GM23338 (cell line): Measurements from ENCODE around the gene TPCN2. TPM values are rescaled to one million over a fixed set of nuclear protein-coding genes. Genes with fewer than 3 reads are reported as not detected.

Experiments
- ATAC-seq: fragments of 200-7000 bp; cut with Tn5 transposase; 3 replicates; pipeline ENCODE4 v1.9.1; 2020
- DNase-seq: peaks from one replicate; pipeline ENCODE4 v3.0.0-alpha.2; 2015; ENCODE audit warnings: low spot score
- H2AFZ ChIP-seq: fragments of 200-600 bp; sonication (generic); 2 replicates; pipeline ENCODE4 v1.8.0; 2016; ENCODE audit warnings: antibody characterized with exemption, mild to moderate bottlenecking, moderate library complexity
- H3F3A ChIP-seq: fragments of 200-600 bp; sonication (generic); replicated peaks from 2 replicates; pipeline ENCODE4 v1.8.0; 2017; ENCODE audit warnings: antibody characterized with exemption, mixed run types, low read depth
- H3K27ac ChIP-seq: fragments of 200-600 bp; sonication (generic); 2 replicates; pipeline ENCODE4 v1.6.1; 2016; ENCODE audit warnings: low read depth
- H3K27me3 ChIP-seq: fragments of 200-600 bp; sonication (generic); 2 replicates; pipeline ENCODE4 v1.8.0; 2016; ENCODE audit warnings: mild to moderate bottlenecking, mixed run types, moderate library complexity; ENCODE audit not compliant: insufficient read depth
- H3K36me3 ChIP-seq: fragments of 200-600 bp; sonication (generic); 2 replicates; pipeline ENCODE4 v1.8.0; 2016; ENCODE audit warnings: mild to moderate bottlenecking; ENCODE audit not compliant: insufficient read depth
- H3K4me1 ChIP-seq: fragments of 200-600 bp; sonication (generic); 2 replicates; pipeline ENCODE4 v1.8.0; 2016; ENCODE audit warnings: mild to moderate bottlenecking, moderate library complexity; ENCODE audit not compliant: insufficient read depth
- H3K4me2 ChIP-seq: fragments of 200-600 bp; sonication (generic); 2 replicates; pipeline ENCODE4 v1.7.1; 2017; ENCODE audit warnings: mixed run types
- H3K4me3 ChIP-seq: fragments of 200-600 bp; sonication (generic); 2 replicates; pipeline ENCODE4 v1.6.1; 2016; ENCODE audit warnings: mixed run types
- H3K79me2 ChIP-seq: fragments of 200-600 bp; sonication (generic); replicated peaks from 2 replicates; pipeline ENCODE4 v1.8.0; 2017; ENCODE audit warnings: mild to moderate bottlenecking; ENCODE audit not compliant: insufficient read depth
- H3K9me2 ChIP-seq: fragments of 200-600 bp; sonication (generic); 2 replicates; pipeline ENCODE4 v1.8.0; 2017; ENCODE audit not compliant: insufficient read depth
- H4K20me1 ChIP-seq: fragments of 200-600 bp; sonication (generic); replicated peaks from 2 replicates; pipeline ENCODE4 v1.8.0; 2017; ENCODE audit warnings: mild to moderate bottlenecking; ENCODE audit not compliant: insufficient read depth
- H3K27ac Mint-ChIP-seq: 2 replicates; pipeline ENCODE4 v1.8.0; 2020; ENCODE audit warnings: inconsistent platforms, mild to moderate bottlenecking, moderate library complexity, mixed read lengths
- H3K27me3 Mint-ChIP-seq: 3 replicates; pipeline ENCODE4 v1.8.0; 2022; ENCODE audit warnings: low read depth, mild to moderate bottlenecking, moderate library complexity, mixed read lengths, inconsistent platforms; ENCODE audit not compliant: insufficient read depth, poor library complexity
- H3K36me3 Mint-ChIP-seq: 3 replicates; pipeline ENCODE4 v1.8.0; 2021; ENCODE audit warnings: low read depth, mild to moderate bottlenecking, inconsistent platforms, moderate library complexity, mixed read lengths
- H3K4me1 Mint-ChIP-seq: 3 replicates; pipeline ENCODE4 v1.8.0; 2020; ENCODE audit warnings: mild to moderate bottlenecking, inconsistent platforms, mixed read lengths
- H3K4me3 Mint-ChIP-seq: 3 replicates; pipeline ENCODE4 v1.8.0; 2021; ENCODE audit warnings: moderate library complexity, mild to moderate bottlenecking, inconsistent platforms, mixed read lengths
- H3K9me3 Mint-ChIP-seq: 3 replicates; pipeline ENCODE4 v1.8.0; 2020; ENCODE audit warnings: moderate library complexity, mild to moderate bottlenecking, inconsistent platforms, mixed read lengths
- CREB1 ChIP-seq: fragments of 250-450 bp; sonication (Bioruptor Pico); IDR thresholded peaks from 2 replicates; pipeline ENCODE4 v1.5.0; 2020; ENCODE audit warnings: low read depth, mild to moderate bottlenecking, moderate library complexity
- EZH2 ChIP-seq: fragments of 200-600 bp; sonication (generic); IDR thresholded peaks from one replicate; pipeline ENCODE4 v1.8.0; 2017; ENCODE audit warnings: antibody characterized with exemption, mild to moderate bottlenecking, low read depth; ENCODE audit not compliant: unreplicated experiment
- EZH2phosphoT487 ChIP-seq: fragments of 200-600 bp; sonication (generic); IDR thresholded peaks from one replicate; pipeline ENCODE4 v1.8.1; 2018; ENCODE audit warnings: antibody characterized with exemption; ENCODE audit not compliant: unreplicated experiment
- JUNB ChIP-seq: IDR thresholded peaks from one replicate; pipeline ENCODE4 v1.6.1; 2016; ENCODE audit warnings: antibody characterized with exemption; ENCODE audit not compliant: unreplicated experiment
- NANOG ChIP-seq: IDR thresholded peaks from 2 replicates; pipeline ENCODE4 v1.6.1; 2016; ENCODE audit warnings: antibody characterized with exemption, borderline replicate concordance
- POLR2AphosphoS5 ChIP-seq: IDR thresholded peaks from 2 replicates; pipeline ENCODE4 v1.6.1; 2016; ENCODE audit warnings: antibody characterized with exemption, low read depth
- STAT1 ChIP-seq: IDR thresholded peaks from one replicate; pipeline ENCODE4 v1.6.1; 2016; ENCODE audit warnings: antibody characterized with exemption; ENCODE audit not compliant: unreplicated experiment
- ZNF331 ChIP-seq: fragments of 250-450 bp; sonication (Bioruptor Pico); IDR thresholded peaks from 2 replicates; pipeline ENCODE4 v1.5.0; 2020; ENCODE audit warnings: low read depth, mild to moderate bottlenecking, moderate library complexity
- polyA plus RNA-seq: library from polyadenylated mRNA; unstranded; fragments of >200 nt; fragmentation: Nextera tagmentation; extraction: Ambion mirVana; gene quantifications from 2 replicates; pipeline ENCODE4 v1.2.1, GENCODE V29; 2016
- total RNA-seq: library from RNA; depleted of rRNA; stranded (reverse); fragments of >200 nt; shearing (Covaris generic); gene quantifications from 2 replicates; pipeline ENCODE4 v1.2.3, GENCODE V29; 2014
- TF ChIP-seq, protein P1 (sequence below), 2 experiments: fragments of 200-600 bp in 1 of 2; sonication (generic) in 1 of 2; conservative IDR thresholded peaks; 2 replicates each; pipeline versions ENCODE4 v1.5.1 to v1.6.1; 2016 to 2017; ENCODE audit warnings: antibody characterized with exemption in 2 of 2, low read depth in 2 of 2, mild to moderate bottlenecking in 2 of 2, moderate library complexity in 1 of 2
- TF ChIP-seq, protein P2 (sequence below): IDR thresholded peaks from one replicate; pipeline ENCODE4 v1.6.1; 2018; ENCODE audit warnings: antibody characterized with exemption; ENCODE audit not compliant: unreplicated experiment

The TPCN2 gene
- total and polyA plus RNA-seq, 2 experiments from 2014 or later, result 5.8 to 14.7 TPM

DNA sequence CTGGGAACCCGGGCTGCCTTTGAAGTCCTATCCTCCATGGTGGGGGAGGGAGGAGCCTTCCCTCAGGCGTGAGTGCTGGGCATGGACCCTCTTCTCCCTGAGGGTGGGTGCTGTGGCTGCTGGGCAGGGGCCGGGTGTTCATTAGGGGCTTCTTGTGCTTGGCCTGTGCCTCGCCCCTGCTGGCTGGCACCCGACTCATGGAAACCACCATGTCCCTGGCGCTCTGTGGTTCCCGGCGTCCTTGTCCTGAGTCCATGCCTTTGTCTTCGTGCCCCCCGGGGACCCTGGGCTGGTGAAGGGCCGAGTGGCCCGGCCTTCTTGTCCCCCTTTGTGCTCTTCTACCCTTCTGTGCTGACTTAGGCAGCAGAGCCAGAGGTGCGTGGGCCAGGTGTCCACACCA is 23.2 kb downstream of the TPCN2 start:
- no peak overlapping the region for H3K27ac Mint-ChIP-seq
- peaks cover 17% of the 10 kb centered on the region for H3K36me3 Mint-ChIP-seq
- no peak overlapping the region for H3K4me3 ChIP-seq
- TF ChIP-seq EZH2, result no peak
- TF ChIP-seq EZH2phosphoT487, result no peak
- no peak for TF ChIP-seq POLR2AphosphoS5
- TF ChIP-seq ZNF331 (CRISPR knock-in tag), result no peak
- no peak for TF ChIP-seq JUNB
- no peaks in the 10 kb centered on the region for H3K9me2 ChIP-seq
- no peaks in the 10 kb centered on the region for H3K79me2 ChIP-seq
- no peaks in the 10 kb centered on the region; the same call in 2 of the 3 replicates for H3K9me3 Mint-ChIP-seq
- peaks cover 6% of the 10 kb centered on the region for H3K27me3 Mint-ChIP-seq
- H3F3A ChIP-seq, result no peaks in the 10 kb centered on the region
- ATAC-seq (no peak), DNase-seq (no peak)
- peaks cover 2% of the 10 kb centered on the region; the same call in 1 of the 3 replicates for H3K4me1 Mint-ChIP-seq
- H3K4me3 Mint-ChIP-seq, result no peak overlapping the region
- H3K27me3 ChIP-seq, result no peaks in the 10 kb centered on the region
- H3K36me3 ChIP-seq, result no peaks in the 10 kb centered on the region
- H3K27ac ChIP-seq, result no peak overlapping the region
- H4K20me1 ChIP-seq, result peaks cover 13% of the 10 kb centered on the region
- no peak overlapping the region for H3K4me2 ChIP-seq
- no peak overlapping the region for H2AFZ ChIP-seq
- H3K4me1 ChIP-seq, result no peaks in the 10 kb centered on the region

DNA sequence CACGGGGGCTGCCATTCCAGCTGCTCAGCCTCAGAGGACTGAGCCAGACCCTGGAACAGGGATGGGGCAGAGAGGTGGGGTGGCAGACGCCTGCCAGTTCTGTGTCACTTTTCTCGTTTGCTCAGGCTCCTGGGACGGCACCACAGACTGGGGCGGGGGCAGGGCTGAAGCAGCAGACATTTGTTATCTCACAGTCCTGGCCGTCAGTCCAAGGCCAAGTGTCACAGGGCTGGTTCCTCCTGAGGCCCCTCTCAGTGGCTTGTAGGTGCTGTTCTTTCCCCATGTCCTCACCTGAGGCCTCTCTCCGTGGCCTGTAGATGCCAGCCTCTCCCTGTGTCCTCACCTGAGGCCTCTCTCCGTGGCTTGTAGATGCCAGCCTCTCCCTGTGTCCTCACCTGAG is 24.7 kb downstream of the TPCN2 start:
- H2AFZ ChIP-seq, result no peak overlapping the region
- DNase-seq, result no peak
- H3K27ac ChIP-seq, result no peak overlapping the region
- H4K20me1 ChIP-seq, result peaks cover 13% of the 10 kb centered on the region
- Mint-ChIP-seq H3K9me3 (no peaks in the 10 kb centered on the region; the same call in 2 of the 3 replicates), H3K4me1 (peaks cover 2% of the 10 kb centered on the region; the same call in 1 of the 3 replicates), H3K27me3 (peaks cover 2% of the 10 kb centered on the region), H3K36me3 (peaks cover 18% of the 10 kb centered on the region), H3K4me3 (no peak overlapping the region), H3K27ac (peak overlapping the region; percentile 62; the same call in 1 of the 2 replicates)
- H3K9me2 ChIP-seq, result no peaks in the 10 kb centered on the region
- H3K27me3 ChIP-seq, result no peaks in the 10 kb centered on the region
- no peaks in the 10 kb centered on the region for H3K4me1 ChIP-seq
- H3K79me2 ChIP-seq, result no peaks in the 10 kb centered on the region
- no peak overlapping the region for H3K4me3 ChIP-seq
- no peak for ATAC-seq
- H3K4me2 ChIP-seq, result no peak overlapping the region
- H3F3A ChIP-seq, result no peaks in the 10 kb centered on the region
- H3K36me3 ChIP-seq, result no peaks in the 10 kb centered on the region
- TF ChIP-seq STAT1 (no peak), POLR2AphosphoS5 (no peak), EZH2phosphoT487 (no peak), CREB1 (CRISPR knock-in tag) (no peak), ZNF331 (CRISPR knock-in tag) (no peak), EZH2 (no peak), JUNB (no peak), NANOG (no peak)
- TF ChIP-seq, protein P1, sequence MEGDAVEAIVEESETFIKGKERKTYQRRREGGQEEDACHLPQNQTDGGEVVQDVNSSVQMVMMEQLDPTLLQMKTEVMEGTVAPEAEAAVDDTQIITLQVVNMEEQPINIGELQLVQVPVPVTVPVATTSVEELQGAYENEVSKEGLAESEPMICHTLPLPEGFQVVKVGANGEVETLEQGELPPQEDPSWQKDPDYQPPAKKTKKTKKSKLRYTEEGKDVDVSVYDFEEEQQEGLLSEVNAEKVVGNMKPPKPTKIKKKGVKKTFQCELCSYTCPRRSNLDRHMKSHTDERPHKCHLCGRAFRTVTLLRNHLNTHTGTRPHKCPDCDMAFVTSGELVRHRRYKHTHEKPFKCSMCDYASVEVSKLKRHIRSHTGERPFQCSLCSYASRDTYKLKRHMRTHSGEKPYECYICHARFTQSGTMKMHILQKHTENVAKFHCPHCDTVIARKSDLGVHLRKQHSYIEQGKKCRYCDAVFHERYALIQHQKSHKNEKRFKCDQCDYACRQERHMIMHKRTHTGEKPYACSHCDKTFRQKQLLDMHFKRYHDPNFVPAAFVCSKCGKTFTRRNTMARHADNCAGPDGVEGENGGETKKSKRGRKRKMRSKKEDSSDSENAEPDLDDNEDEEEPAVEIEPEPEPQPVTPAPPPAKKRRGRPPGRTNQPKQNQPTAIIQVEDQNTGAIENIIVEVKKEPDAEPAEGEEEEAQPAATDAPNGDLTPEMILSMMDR (conservative IDR thresholded peaks at IDR 0.05; ENCODE audit: low read depth in 2 of 2), result no peak
- TF ChIP-seq, protein P2, sequence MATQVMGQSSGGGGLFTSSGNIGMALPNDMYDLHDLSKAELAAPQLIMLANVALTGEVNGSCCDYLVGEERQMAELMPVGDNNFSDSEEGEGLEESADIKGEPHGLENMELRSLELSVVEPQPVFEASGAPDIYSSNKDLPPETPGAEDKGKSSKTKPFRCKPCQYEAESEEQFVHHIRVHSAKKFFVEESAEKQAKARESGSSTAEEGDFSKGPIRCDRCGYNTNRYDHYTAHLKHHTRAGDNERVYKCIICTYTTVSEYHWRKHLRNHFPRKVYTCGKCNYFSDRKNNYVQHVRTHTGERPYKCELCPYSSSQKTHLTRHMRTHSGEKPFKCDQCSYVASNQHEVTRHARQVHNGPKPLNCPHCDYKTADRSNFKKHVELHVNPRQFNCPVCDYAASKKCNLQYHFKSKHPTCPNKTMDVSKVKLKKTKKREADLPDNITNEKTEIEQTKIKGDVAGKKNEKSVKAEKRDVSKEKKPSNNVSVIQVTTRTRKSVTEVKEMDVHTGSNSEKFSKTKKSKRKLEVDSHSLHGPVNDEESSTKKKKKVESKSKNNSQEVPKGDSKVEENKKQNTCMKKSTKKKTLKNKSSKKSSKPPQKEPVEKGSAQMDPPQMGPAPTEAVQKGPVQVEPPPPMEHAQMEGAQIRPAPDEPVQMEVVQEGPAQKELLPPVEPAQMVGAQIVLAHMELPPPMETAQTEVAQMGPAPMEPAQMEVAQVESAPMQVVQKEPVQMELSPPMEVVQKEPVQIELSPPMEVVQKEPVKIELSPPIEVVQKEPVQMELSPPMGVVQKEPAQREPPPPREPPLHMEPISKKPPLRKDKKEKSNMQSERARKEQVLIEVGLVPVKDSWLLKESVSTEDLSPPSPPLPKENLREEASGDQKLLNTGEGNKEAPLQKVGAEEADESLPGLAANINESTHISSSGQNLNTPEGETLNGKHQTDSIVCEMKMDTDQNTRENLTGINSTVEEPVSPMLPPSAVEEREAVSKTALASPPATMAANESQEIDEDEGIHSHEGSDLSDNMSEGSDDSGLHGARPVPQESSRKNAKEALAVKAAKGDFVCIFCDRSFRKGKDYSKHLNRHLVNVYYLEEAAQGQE, result no peak
